Lung (tissue), 12 donors: ENCODE measurements around the gene TMTC2. TPM values are rescaled to one million over a fixed set of nuclear protein-coding genes. Genes with fewer than 3 reads are reported as not detected.

Experiments
- ATAC-seq: fragments of 200-7000 bp; cut with Tn5 transposase; one replicate; pipeline ENCODE4 v1.9.1; 2020; ENCODE audit warnings: moderate number of reproducible peaks; ENCODE audit not compliant: insufficient read depth, low FRiP score
- DNase-seq, 3 donors: peaks; one replicate each; pipeline ENCODE4 v3.0.0-alpha.2; 2013 to 2017
- H3K27ac ChIP-seq, 2 donors: one replicate each; pipeline ENCODE4 v1.5.1; 2013; ENCODE audit warnings: mild to moderate bottlenecking in 2 of 2, moderate library complexity in 2 of 2, control low read depth in 1 of 2, inconsistent platforms in 1 of 2, low read depth in 1 of 2, low read length in 1 of 2
- H3K27me3 ChIP-seq, 3 donors: one replicate each; pipeline ENCODE4 v1.5.1; 2013; ENCODE audit warnings: low read length in 2 of 3; ENCODE audit not compliant: control insufficient read depth in 3 of 3, insufficient read depth in 3 of 3
- H3K36me3 ChIP-seq, 4 donors: one replicate each; pipeline ENCODE4 v1.5.1; 2013; ENCODE audit warnings: low read length in 4 of 4, mild to moderate bottlenecking in 1 of 4, moderate library complexity in 1 of 4; ENCODE audit not compliant: control insufficient read depth in 4 of 4, insufficient read depth in 4 of 4
- H3K4me1 ChIP-seq, 5 donors: one replicate each; pipeline ENCODE4 v1.5.1; 2013; ENCODE audit warnings: low read length in 5 of 5, mild to moderate bottlenecking in 2 of 5, moderate library complexity in 1 of 5; ENCODE audit not compliant: control insufficient read depth in 5 of 5, insufficient read depth in 5 of 5
- H3K4me3 ChIP-seq: one replicate; pipeline ENCODE4 v1.5.1; 2013; ENCODE audit warnings: mild to moderate bottlenecking, control low read depth, moderate library complexity
- H3K9ac ChIP-seq, 2 donors: one replicate each; pipeline ENCODE4 v1.5.1; 2013; ENCODE audit warnings: low read length in 2 of 2, control low read depth in 1 of 2; ENCODE audit not compliant: insufficient read depth in 1 of 2
- H3K9me3 ChIP-seq, 4 donors: one replicate each; pipeline ENCODE4 v1.5.1; 2013; ENCODE audit warnings: low read length in 3 of 4, mild to moderate bottlenecking in 1 of 4, moderate library complexity in 1 of 4; ENCODE audit not compliant: control insufficient read depth in 4 of 4, insufficient read depth in 3 of 4
- WGBS, 2 donors: extraction: QIAGEN DNeasy Blood & Tissue Kit; methylation state at CpG; one replicate each; pipeline ENCODE4 v1.1.7; 2013; 5-methylcytosine and 5-hydroxymethylcytosine counted together
- polyA plus RNA-seq, 2 donors: library from polyadenylated mRNA; stranded (reverse); fragments of 200-250 nt; gene quantifications; one replicate each; pipeline ENCODE4 v1.2.1, GENCODE V29; 2013
- total RNA-seq, 2 donors: library from RNA; depleted of rRNA in 1 of 2; stranded (reverse); fragments of >200 nt in 1 of 2; gene quantifications; one replicate each; pipeline ENCODE4 v1.2.1, GENCODE V29; 2014 to 2021
- TF ChIP-seq, protein P1 (sequence below): IDR thresholded peaks from 2 replicates; pipeline ENCODE4 v1.5.1; 2012; ENCODE audit warnings: mild to moderate bottlenecking; ENCODE audit errors: control extremely low read depth, extremely low read depth
- donor health status: control.
- donor health status: control.
- donor health status: Bipolar disorder and iron deficiency.
- donor health status: healthy.
- donor health status: DM: yes; HTN: yes; CAD: no.

TMTC2 gene
- total and polyA plus RNA-seq, 4 donors: 5.3 to 77.1 (median 14.0) TPM

DNA sequence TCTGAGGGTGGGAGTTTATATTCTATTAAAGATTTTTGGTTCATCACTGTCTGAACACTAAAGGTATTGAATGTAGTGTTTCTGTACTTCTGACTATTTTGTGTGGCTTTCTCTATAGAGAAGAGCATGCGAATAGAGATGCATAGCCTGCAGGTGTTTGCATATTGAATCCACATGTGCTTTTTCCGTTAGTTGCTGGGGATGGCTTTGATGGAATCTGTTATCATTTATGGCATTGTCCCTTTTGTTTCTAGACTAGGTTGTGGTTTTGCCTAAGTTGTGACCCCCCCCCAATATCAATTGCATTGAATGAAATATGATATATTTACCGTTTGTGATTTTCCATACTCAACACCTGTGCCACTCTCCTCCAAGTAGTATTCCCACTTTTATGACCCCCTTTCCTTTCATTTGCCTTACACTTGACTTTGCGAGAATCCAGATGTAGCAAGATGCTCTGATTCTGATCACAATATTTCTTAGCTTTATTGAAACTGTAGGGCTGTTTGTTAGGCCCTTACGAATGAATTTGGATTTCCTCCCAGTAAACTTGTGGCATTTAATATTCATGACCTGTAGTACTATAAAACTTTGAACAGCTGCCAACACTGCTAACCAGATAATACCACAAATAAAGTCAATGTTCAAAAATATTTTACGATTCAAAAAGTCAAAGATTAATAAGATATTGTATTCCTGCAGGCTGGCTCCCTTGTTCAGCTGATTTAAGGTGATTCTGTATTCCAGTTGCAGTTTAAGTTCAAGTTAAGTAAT lies 176.4 kb downstream of the TMTC2 start:
- peaks cover 0 to 10% (median 3%) of the 10 kb centered on the region in 5 donors for H3K4me1 ChIP-seq
- TF ChIP-seq, protein P1, sequence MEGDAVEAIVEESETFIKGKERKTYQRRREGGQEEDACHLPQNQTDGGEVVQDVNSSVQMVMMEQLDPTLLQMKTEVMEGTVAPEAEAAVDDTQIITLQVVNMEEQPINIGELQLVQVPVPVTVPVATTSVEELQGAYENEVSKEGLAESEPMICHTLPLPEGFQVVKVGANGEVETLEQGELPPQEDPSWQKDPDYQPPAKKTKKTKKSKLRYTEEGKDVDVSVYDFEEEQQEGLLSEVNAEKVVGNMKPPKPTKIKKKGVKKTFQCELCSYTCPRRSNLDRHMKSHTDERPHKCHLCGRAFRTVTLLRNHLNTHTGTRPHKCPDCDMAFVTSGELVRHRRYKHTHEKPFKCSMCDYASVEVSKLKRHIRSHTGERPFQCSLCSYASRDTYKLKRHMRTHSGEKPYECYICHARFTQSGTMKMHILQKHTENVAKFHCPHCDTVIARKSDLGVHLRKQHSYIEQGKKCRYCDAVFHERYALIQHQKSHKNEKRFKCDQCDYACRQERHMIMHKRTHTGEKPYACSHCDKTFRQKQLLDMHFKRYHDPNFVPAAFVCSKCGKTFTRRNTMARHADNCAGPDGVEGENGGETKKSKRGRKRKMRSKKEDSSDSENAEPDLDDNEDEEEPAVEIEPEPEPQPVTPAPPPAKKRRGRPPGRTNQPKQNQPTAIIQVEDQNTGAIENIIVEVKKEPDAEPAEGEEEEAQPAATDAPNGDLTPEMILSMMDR: no peak
- H3K9ac ChIP-seq: no peak overlapping the region
- H3K4me3 ChIP-seq: no peak overlapping the region
- 87 to 93% methylated on average over 6 of the region's 6 CpGs for WGBS, 2 donors
- H3K36me3 ChIP-seq: peaks cover 0 to 3% (median 0%) of the 10 kb centered on the region in 4 donors
- ATAC-seq (no peak), DNase-seq (no peak)
- no peaks in the 10 kb centered on the region for H3K9me3 ChIP-seq
- no peak overlapping the region for H3K27ac ChIP-seq
- no peaks in the 10 kb centered on the region for H3K27me3 ChIP-seq

DNA sequence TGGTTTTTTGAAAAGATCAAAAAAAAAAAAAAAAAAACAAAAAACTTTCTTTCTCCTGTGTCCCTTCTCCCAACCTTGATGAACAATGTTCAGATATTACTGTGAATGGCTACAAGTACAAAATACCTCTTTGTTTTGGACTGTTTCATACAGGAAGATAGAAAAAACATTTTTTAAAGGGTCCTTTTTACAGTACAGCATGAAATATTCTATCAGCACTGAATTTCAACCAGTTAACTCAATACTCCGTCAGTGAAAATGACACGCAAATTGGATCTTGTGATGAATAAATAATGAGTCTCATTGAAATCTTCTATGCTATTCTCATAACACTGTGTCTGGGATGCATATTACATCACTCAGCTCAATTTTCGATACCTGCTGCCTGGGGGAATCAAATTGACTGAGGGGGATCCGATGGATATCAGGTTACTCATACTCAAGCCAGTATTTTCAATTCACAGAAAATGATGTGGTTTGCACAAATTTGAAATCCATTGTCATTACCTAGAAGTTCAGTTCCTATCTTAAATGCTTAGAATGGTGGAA lies 179.6 kb downstream of the TMTC2 start:
- Histone ChIP-seq H3K9ac (no peak overlapping the region), H3K9me3 (no peaks in the 10 kb centered on the region), H3K36me3 (no peaks in the 10 kb centered on the region), H3K27ac (no peak overlapping the region), H3K4me3 (no peak overlapping the region), H3K4me1 (peaks cover 0 to 12% (median 0%) of the 10 kb centered on the region in 5 donors), H3K27me3 (no peaks in the 10 kb centered on the region)
- DNase-seq: no peak
- TF ChIP-seq, protein P1: no peak
- 96 to 98% methylated on average over 4 of the region's 4 CpGs for WGBS, 2 donors
- ATAC-seq: no peak

DNA sequence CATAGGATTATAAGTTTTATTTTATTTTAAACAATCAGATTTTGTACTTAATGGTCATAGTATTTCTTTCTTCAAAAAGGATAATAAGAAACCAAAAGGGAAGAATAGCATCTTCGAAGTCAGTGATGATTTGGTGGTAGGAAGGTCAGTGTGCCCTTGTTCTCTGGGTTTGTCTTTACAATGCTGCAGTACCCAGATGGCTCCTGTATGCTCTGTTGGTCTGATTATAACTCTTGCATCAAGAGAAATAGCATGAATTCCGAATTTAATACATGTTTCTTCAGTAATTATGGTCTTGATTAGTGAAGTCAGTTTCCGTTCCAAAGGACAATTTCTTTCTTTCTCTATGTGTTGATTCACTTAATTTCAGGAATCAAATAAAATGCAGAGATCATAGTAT lies 180.2 kb downstream of the TMTC2 start:
- Histone ChIP-seq H3K4me1 (peaks cover 0 to 8% (median 0%) of the 10 kb centered on the region in 5 donors), H3K36me3 (no peaks in the 10 kb centered on the region), H3K9ac (no peak overlapping the region), H3K4me3 (no peak overlapping the region), H3K9me3 (no peaks in the 10 kb centered on the region), H3K27ac (no peak overlapping the region), H3K27me3 (no peaks in the 10 kb centered on the region)
- WGBS, 2 donors: 92 to 95% methylated on average over 3 of the region's 3 CpGs
- ATAC-seq (no peak), DNase-seq (no peak)
- TF ChIP-seq, protein P1: no peak
